Measurements from ENCODE around the gene B3GNT8. TPM values are rescaled to one million over a fixed set of nuclear protein-coding genes. Genes with fewer than 3 reads are reported as not detected.
A peak's percentile ranks its signal among the peaks of the same experiment; 100 is the strongest.

B3GNT8 gene
- polyA plus RNA-seq, 1 of the 3 experiments (the other 2 are of a cell fraction), result not detected

DNA sequence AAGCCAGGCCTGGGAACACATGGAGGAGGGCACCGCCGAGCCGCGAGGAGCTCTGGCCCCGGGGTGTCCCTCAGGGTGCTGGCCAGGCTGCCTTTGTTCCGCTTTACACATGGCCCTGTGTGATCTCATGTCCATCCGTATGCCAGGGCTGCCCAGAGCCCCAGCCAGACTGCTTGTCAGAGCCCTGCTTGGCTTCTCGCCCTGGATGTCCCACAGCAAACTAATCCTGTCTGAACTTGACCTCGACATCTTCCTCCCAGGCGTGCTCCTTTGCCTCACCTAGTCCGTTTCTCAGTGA, 15.3 kb downstream of the B3GNT8 start:
- H4K20me1 ChIP-seq (ENCODE audit: insufficient read depth), result no peaks in the 10 kb centered on the region
- peak overlapping the region in 1 of 2 experiments; percentile 23; a peak in 1 of 4 replicates for H3K27ac ChIP-seq (ENCODE audit: low read depth in 2 of 2, low read length in 1 of 2)
- H3K27me3 ChIP-seq (ENCODE audit: insufficient read depth), result no peaks in the 10 kb centered on the region
- no peak for TF ChIP-seq YY1 (IDR thresholded peaks at IDR 0.05; ENCODE audit: low read depth)
- no peak for TF ChIP-seq RXRA (IDR thresholded peaks at IDR 0.05; ENCODE audit: borderline replicate concordance, low read depth)
- TF ChIP-seq MEF2A (IDR thresholded peaks at IDR 0.05; ENCODE audit: borderline replicate concordance, low read depth), result no peak
- no peak for TF ChIP-seq EP300 (IDR thresholded peaks at IDR 0.05; ENCODE audit: borderline replicate concordance in 1 of 2, low read depth in 1 of 2, low read length in 1 of 2)
- TF ChIP-seq POLR2AphosphoS5 (IDR thresholded peaks at IDR 0.05; ENCODE audit: low read depth, low read length), result no peak
- TF ChIP-seq, protein P1, sequence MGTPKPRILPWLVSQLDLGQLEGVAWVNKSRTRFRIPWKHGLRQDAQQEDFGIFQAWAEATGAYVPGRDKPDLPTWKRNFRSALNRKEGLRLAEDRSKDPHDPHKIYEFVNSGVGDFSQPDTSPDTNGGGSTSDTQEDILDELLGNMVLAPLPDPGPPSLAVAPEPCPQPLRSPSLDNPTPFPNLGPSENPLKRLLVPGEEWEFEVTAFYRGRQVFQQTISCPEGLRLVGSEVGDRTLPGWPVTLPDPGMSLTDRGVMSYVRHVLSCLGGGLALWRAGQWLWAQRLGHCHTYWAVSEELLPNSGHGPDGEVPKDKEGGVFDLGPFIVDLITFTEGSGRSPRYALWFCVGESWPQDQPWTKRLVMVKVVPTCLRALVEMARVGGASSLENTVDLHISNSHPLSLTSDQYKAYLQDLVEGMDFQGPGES (IDR thresholded peaks at IDR 0.05; ENCODE audit: low read depth, low read length), result no peak
- TF ChIP-seq, protein P2, sequence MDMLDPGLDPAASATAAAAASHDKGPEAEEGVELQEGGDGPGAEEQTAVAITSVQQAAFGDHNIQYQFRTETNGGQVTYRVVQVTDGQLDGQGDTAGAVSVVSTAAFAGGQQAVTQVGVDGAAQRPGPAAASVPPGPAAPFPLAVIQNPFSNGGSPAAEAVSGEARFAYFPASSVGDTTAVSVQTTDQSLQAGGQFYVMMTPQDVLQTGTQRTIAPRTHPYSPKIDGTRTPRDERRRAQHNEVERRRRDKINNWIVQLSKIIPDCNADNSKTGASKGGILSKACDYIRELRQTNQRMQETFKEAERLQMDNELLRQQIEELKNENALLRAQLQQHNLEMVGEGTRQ (IDR thresholded peaks at IDR 0.05; ENCODE audit: borderline replicate concordance, low read depth, low read length), result no peak
- TF ChIP-seq CHD2 (IDR thresholded peaks at IDR 0.05; ENCODE audit: low read length, partially characterized antibody), result no peak
- no peak for TF ChIP-seq FOSL2 (IDR thresholded peaks at IDR 0.05; ENCODE audit: borderline replicate concordance, low read depth)
- TF ChIP-seq EZH2phosphoT487 (IDR thresholded peaks at IDR 0.05; ENCODE audit: borderline replicate concordance, low read depth), result no peak
- TF ChIP-seq, protein P3, sequence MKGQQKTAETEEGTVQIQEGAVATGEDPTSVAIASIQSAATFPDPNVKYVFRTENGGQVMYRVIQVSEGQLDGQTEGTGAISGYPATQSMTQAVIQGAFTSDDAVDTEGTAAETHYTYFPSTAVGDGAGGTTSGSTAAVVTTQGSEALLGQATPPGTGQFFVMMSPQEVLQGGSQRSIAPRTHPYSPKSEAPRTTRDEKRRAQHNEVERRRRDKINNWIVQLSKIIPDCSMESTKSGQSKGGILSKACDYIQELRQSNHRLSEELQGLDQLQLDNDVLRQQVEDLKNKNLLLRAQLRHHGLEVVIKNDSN (IDR thresholded peaks at IDR 0.05; ENCODE audit: borderline replicate concordance, low read depth), result no peak
- TF ChIP-seq GATA2 (CRISPR knock-in tag; IDR thresholded peaks at IDR 0.05), result no peak
- TF ChIP-seq MXI1 (IDR thresholded peaks at IDR 0.05; ENCODE audit: low read depth, low read length), result no peak
- TF ChIP-seq, protein P4, sequence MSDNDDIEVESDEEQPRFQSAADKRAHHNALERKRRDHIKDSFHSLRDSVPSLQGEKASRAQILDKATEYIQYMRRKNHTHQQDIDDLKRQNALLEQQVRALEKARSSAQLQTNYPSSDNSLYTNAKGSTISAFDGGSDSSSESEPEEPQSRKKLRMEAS (IDR thresholded peaks at IDR 0.05; ENCODE audit: low read depth), result no peak
- TF ChIP-seq, protein P5, sequence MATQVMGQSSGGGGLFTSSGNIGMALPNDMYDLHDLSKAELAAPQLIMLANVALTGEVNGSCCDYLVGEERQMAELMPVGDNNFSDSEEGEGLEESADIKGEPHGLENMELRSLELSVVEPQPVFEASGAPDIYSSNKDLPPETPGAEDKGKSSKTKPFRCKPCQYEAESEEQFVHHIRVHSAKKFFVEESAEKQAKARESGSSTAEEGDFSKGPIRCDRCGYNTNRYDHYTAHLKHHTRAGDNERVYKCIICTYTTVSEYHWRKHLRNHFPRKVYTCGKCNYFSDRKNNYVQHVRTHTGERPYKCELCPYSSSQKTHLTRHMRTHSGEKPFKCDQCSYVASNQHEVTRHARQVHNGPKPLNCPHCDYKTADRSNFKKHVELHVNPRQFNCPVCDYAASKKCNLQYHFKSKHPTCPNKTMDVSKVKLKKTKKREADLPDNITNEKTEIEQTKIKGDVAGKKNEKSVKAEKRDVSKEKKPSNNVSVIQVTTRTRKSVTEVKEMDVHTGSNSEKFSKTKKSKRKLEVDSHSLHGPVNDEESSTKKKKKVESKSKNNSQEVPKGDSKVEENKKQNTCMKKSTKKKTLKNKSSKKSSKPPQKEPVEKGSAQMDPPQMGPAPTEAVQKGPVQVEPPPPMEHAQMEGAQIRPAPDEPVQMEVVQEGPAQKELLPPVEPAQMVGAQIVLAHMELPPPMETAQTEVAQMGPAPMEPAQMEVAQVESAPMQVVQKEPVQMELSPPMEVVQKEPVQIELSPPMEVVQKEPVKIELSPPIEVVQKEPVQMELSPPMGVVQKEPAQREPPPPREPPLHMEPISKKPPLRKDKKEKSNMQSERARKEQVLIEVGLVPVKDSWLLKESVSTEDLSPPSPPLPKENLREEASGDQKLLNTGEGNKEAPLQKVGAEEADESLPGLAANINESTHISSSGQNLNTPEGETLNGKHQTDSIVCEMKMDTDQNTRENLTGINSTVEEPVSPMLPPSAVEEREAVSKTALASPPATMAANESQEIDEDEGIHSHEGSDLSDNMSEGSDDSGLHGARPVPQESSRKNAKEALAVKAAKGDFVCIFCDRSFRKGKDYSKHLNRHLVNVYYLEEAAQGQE (IDR thresholded peaks at IDR 0.05; ENCODE audit: low read depth, low read length), result no peak
- TF ChIP-seq, protein P6, sequence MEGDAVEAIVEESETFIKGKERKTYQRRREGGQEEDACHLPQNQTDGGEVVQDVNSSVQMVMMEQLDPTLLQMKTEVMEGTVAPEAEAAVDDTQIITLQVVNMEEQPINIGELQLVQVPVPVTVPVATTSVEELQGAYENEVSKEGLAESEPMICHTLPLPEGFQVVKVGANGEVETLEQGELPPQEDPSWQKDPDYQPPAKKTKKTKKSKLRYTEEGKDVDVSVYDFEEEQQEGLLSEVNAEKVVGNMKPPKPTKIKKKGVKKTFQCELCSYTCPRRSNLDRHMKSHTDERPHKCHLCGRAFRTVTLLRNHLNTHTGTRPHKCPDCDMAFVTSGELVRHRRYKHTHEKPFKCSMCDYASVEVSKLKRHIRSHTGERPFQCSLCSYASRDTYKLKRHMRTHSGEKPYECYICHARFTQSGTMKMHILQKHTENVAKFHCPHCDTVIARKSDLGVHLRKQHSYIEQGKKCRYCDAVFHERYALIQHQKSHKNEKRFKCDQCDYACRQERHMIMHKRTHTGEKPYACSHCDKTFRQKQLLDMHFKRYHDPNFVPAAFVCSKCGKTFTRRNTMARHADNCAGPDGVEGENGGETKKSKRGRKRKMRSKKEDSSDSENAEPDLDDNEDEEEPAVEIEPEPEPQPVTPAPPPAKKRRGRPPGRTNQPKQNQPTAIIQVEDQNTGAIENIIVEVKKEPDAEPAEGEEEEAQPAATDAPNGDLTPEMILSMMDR (IDR thresholded peaks at IDR 0.05), result no peak
- no peak for TF ChIP-seq TEAD4 (IDR thresholded peaks at IDR 0.05; ENCODE audit: borderline replicate concordance, insufficient read depth)
- TF ChIP-seq NFIC (IDR thresholded peaks at IDR 0.05; ENCODE audit: borderline replicate concordance), result no peak
- TF ChIP-seq TAF1 (IDR thresholded peaks at IDR 0.05; ENCODE audit: borderline replicate concordance, low read depth, low read length), result no peak
- POLR2A ChIA-PET, result no interaction called here
- H3K9ac ChIP-seq, result no peak overlapping the region
- no peak overlapping the region for H3K4me3 ChIP-seq (ENCODE audit: low read depth in 2 of 2, low read length in 1 of 2)
- H3K79me2 ChIP-seq (ENCODE audit: insufficient read depth), result no peaks in the 10 kb centered on the region
- H3F3A ChIP-seq (replicated peaks; ENCODE audit: insufficient read depth), result no peaks in the 10 kb centered on the region
- H3K4me2 ChIP-seq, result no peak overlapping the region
- no peak for DNase-seq
- H3K9me2 ChIP-seq, result no peaks in the 10 kb centered on the region
- 62% methylated on average over 11 of the region's 11 CpGs for WGBS (ENCODE audit: low lambda C conversion rate)
- peaks cover 0 to 23% of the 10 kb centered on the region in 2 experiments for H3K36me3 ChIP-seq (replicated peaks in 1 of 2; ENCODE audit: control insufficient read depth in 1 of 2, insufficient read depth in 2 of 2, low read length in 1 of 2)
- CTCF ChIA-PET, result interaction anchor here (2.2 kb wide), 1 partner anchor 104 kb away, joined by 5 read pairs; no protein-coding TSS in a partner anchor
- peaks cover 0 to 12% of the 10 kb centered on the region in 2 experiments; a peak in 1 of 4 replicates for H3K4me1 ChIP-seq (ENCODE audit: control insufficient read depth in 1 of 2, insufficient read depth in 2 of 2, low read depth in 1 of 2, low read length in 1 of 2)
- no peak overlapping the region for H2AFZ ChIP-seq (ENCODE audit: low read depth)
- H3K9me3 ChIP-seq, result no peaks in the 10 kb centered on the region
